HCT116 (cell line): ENCODE results near the gene IGF2R.

ENCODE experiments used
- EZH2 ChIP-seq: fragments of 200-600 bp; sonication (generic); IDR thresholded peaks from 2 replicates; pipeline ENCODE4 v1.6.1; 2017; ENCODE audit warnings: antibody characterized with exemption, mixed run types
- JUND ChIP-seq: IDR thresholded peaks from 2 replicates; pipeline ENCODE4 v1.6.1; 2012
- POLR2A ChIP-seq: IDR thresholded peaks from 2 replicates; pipeline ENCODE4 v1.7.0; 2011; ENCODE audit warnings: borderline replicate concordance; ENCODE audit not compliant: insufficient read depth, insufficient read length; ENCODE audit errors: extremely low read depth
- RAD21 ChIP-seq: IDR thresholded peaks from 2 replicates; pipeline ENCODE4 v1.6.1; 2012; ENCODE audit warnings: low read depth, mild to moderate bottlenecking
- SIN3A ChIP-seq: IDR thresholded peaks from 2 replicates; pipeline ENCODE4 v1.6.1; 2012; ENCODE audit warnings: low read depth
- SP1 ChIP-seq: IDR thresholded peaks from 2 replicates; pipeline ENCODE4 v1.6.1; 2012; ENCODE audit warnings: low read depth
- SRF ChIP-seq: IDR thresholded peaks from 2 replicates; pipeline ENCODE4 v1.6.1; 2012; ENCODE audit warnings: low read depth
- YY1 ChIP-seq: IDR thresholded peaks from 2 replicates; pipeline ENCODE4 v1.6.1; 2011; ENCODE audit warnings: low read length, low read depth, moderate library complexity, mild to moderate bottlenecking; ENCODE audit not compliant: insufficient replicate concordance; ENCODE audit errors: extremely low read depth
- TF ChIP-seq, protein P1 (sequence below), 3 experiments: fragments of 200-600 bp in 1 of 3; sonication (generic) in 1 of 3; IDR thresholded peaks in 2 of 3; conservative IDR thresholded peaks in 1 of 3; 2 replicates each; pipeline ENCODE4 v1.5.1; 2012 to 2017; ENCODE audit warnings: low read depth in 2 of 3, low read length in 2 of 3, antibody characterized with exemption in 1 of 3, borderline replicate concordance in 1 of 3, control low read depth in 1 of 3, mild to moderate bottlenecking in 1 of 3, mixed read lengths in 1 of 3, mixed run types in 1 of 3, moderate library complexity in 1 of 3; ENCODE audit not compliant: insufficient read depth in 1 of 3
- TF ChIP-seq, protein P2 (sequence below): IDR thresholded peaks from 2 replicates; pipeline ENCODE4 v1.6.1; 2012; ENCODE audit warnings: low read depth
- TF ChIP-seq, protein P3 (sequence below): IDR thresholded peaks from 2 replicates; pipeline ENCODE4 v1.6.1; 2012
- TF ChIP-seq, protein P4 (sequence below): IDR thresholded peaks from 2 replicates; pipeline ENCODE4 v1.6.1; 2011; ENCODE audit warnings: mild to moderate bottlenecking, low read length, moderate library complexity; ENCODE audit not compliant: insufficient replicate concordance; ENCODE audit errors: extremely low read depth

DNA sequence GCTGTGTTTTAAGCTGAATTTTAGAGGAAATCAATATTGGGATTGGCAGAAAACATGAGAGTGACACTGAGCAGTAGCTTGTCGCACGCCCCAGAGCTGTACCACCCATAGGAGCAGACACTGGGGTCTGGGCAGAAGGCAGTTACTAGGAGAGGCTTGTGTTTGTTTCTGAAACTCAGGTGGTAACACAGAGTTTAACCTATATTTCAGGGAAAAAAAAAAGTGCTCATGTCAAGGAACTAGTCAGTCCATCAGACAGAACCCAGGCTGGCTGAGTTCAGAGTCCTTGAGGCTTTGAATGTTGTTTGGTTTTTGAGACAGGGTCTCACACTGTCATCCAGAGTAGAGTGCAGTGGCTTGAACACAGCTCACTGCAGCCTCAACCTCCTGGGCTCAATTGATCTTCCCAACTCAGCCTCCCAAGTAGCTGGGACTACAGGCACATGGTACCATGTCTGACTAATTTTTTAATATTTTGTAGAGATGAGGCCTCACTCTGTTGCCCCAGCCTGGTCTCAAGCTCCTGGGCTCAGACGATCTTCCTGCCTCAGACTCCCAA lies 159.3 kb downstream of the IGF2R start:
- TF ChIP-seq, protein P1, sequence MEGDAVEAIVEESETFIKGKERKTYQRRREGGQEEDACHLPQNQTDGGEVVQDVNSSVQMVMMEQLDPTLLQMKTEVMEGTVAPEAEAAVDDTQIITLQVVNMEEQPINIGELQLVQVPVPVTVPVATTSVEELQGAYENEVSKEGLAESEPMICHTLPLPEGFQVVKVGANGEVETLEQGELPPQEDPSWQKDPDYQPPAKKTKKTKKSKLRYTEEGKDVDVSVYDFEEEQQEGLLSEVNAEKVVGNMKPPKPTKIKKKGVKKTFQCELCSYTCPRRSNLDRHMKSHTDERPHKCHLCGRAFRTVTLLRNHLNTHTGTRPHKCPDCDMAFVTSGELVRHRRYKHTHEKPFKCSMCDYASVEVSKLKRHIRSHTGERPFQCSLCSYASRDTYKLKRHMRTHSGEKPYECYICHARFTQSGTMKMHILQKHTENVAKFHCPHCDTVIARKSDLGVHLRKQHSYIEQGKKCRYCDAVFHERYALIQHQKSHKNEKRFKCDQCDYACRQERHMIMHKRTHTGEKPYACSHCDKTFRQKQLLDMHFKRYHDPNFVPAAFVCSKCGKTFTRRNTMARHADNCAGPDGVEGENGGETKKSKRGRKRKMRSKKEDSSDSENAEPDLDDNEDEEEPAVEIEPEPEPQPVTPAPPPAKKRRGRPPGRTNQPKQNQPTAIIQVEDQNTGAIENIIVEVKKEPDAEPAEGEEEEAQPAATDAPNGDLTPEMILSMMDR (IDR thresholded peaks at IDR 0.05 in 2 of 3, conservative IDR thresholded peaks at IDR 0.05 in 1 of 3; ENCODE audit: borderline replicate concordance in 1 of 3, insufficient read depth in 1 of 3, low read depth in 2 of 3, low read length in 2 of 3) = no peak
- TF ChIP-seq EZH2 (no peak), YY1 (no peak), SIN3A (no peak), POLR2A (no peak), RAD21 (no peak), SRF (no peak), JUND (no peak), SP1 (no peak)
- TF ChIP-seq, protein P2, sequence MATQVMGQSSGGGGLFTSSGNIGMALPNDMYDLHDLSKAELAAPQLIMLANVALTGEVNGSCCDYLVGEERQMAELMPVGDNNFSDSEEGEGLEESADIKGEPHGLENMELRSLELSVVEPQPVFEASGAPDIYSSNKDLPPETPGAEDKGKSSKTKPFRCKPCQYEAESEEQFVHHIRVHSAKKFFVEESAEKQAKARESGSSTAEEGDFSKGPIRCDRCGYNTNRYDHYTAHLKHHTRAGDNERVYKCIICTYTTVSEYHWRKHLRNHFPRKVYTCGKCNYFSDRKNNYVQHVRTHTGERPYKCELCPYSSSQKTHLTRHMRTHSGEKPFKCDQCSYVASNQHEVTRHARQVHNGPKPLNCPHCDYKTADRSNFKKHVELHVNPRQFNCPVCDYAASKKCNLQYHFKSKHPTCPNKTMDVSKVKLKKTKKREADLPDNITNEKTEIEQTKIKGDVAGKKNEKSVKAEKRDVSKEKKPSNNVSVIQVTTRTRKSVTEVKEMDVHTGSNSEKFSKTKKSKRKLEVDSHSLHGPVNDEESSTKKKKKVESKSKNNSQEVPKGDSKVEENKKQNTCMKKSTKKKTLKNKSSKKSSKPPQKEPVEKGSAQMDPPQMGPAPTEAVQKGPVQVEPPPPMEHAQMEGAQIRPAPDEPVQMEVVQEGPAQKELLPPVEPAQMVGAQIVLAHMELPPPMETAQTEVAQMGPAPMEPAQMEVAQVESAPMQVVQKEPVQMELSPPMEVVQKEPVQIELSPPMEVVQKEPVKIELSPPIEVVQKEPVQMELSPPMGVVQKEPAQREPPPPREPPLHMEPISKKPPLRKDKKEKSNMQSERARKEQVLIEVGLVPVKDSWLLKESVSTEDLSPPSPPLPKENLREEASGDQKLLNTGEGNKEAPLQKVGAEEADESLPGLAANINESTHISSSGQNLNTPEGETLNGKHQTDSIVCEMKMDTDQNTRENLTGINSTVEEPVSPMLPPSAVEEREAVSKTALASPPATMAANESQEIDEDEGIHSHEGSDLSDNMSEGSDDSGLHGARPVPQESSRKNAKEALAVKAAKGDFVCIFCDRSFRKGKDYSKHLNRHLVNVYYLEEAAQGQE = no peak
- TF ChIP-seq, protein P3, sequence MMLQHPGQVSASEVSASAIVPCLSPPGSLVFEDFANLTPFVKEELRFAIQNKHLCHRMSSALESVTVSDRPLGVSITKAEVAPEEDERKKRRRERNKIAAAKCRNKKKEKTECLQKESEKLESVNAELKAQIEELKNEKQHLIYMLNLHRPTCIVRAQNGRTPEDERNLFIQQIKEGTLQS = no peak
- TF ChIP-seq, protein P4, sequence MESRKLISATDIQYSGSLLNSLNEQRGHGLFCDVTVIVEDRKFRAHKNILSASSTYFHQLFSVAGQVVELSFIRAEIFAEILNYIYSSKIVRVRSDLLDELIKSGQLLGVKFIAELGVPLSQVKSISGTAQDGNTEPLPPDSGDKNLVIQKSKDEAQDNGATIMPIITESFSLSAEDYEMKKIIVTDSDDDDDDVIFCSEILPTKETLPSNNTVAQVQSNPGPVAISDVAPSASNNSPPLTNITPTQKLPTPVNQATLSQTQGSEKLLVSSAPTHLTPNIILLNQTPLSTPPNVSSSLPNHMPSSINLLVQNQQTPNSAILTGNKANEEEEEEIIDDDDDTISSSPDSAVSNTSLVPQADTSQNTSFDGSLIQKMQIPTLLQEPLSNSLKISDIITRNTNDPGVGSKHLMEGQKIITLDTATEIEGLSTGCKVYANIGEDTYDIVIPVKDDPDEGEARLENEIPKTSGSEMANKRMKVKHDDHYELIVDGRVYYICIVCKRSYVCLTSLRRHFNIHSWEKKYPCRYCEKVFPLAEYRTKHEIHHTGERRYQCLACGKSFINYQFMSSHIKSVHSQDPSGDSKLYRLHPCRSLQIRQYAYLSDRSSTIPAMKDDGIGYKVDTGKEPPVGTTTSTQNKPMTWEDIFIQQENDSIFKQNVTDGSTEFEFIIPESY = no peak
